ENCODE data around the gene RECQL. TPM values are rescaled to one million over a fixed set of nuclear protein-coding genes. Genes with fewer than 3 reads are reported as not detected.

RECQL gene
- total RNA-seq, 1 experiment from 2014 or later, result 21.3 TPM

- Histone ChIP-seq H3K36me3 (ENCODE audit: control insufficient read depth in 1 of 2, insufficient read depth in 2 of 2, low read length in 2 of 2) (no peaks in the 10 kb centered on the region), H2AFZ (ENCODE audit: low read depth, low read length, poor library complexity, severe bottlenecking) (no peak overlapping the region), H3K4me1 (ENCODE audit: control insufficient read depth in 1 of 2, insufficient read depth in 2 of 2, low read length in 2 of 2) (no peaks in the 10 kb centered on the region), H3K27ac (ENCODE audit: low read depth, low read length) (no peak overlapping the region), H3K27me3 (ENCODE audit: insufficient read depth, low read length) (no peaks in the 10 kb centered on the region), H3K4me3 (replicated peaks in 1 of 2; ENCODE audit: low read depth in 1 of 2, low read length in 2 of 2) (no peak overlapping the region), H3K79me2 (ENCODE audit: insufficient read depth, low read length) (no peaks in the 10 kb centered on the region), H3K9ac (ENCODE audit: low read length) (no peak overlapping the region), H3K9me2 (ENCODE audit: insufficient read depth) (no peaks in the 10 kb centered on the region), H3K4me2 (ENCODE audit: low read length) (no peak overlapping the region), H3K9me3 (ENCODE audit: control insufficient read depth in 1 of 2, insufficient read depth in 1 of 2, low read depth in 1 of 2, low read length in 2 of 2) (no peaks in the 10 kb centered on the region), H4K20me1 (ENCODE audit: insufficient read depth) (no peaks in the 10 kb centered on the region)
- intact Hi-C loops (cut with micrococcal nuclease), result no loop called here
- ATAC-seq (no peak), DNase-seq (ENCODE audit: low read depth, low spot score) (no peak)
- ChIA-PET POLR2A (no interaction called here), CTCF (no interaction called here), RAD21 (ENCODE audit: low non-redundant PET in 1 of 2, low total read pairs in 2 of 2, uncharacterized antibody in 2 of 2, unreplicated experiment in 2 of 2) (no interaction called here)
- TF ChIP-seq ELF1 (IDR thresholded peaks at IDR 0.05; ENCODE audit: borderline replicate concordance, low read depth), result no peak
- BruUV-seq (replicated peaks), result no TSS peak
Measured at GRCh38 chr12:21542403-21542802, 41.0 kb upstream of the RECQL start.

GRCh38 chr12:21541773-21542172 lies 40.3 kb upstream of the RECQL start:
- POLR2A ChIA-PET, result no interaction called here
- TF ChIP-seq SP1 (IDR thresholded peaks at IDR 0.05; ENCODE audit: low read depth) (no peak), CEBPB (IDR thresholded peaks at IDR 0.05; ENCODE audit: low read depth) (no peak), ELF1 (IDR thresholded peaks at IDR 0.05; ENCODE audit: borderline replicate concordance, low read depth) (no peak), RAD21 (IDR thresholded peaks at IDR 0.05; ENCODE audit: low read depth) (no peak), POLR2A (IDR thresholded peaks at IDR 0.05; ENCODE audit: borderline replicate concordance, extremely low read depth, insufficient read depth, insufficient read length) (no peak), CTCF (IDR thresholded peaks at IDR 0.05 in 2 of 3, conservative IDR thresholded peaks at IDR 0.05 in 1 of 3; ENCODE audit: borderline replicate concordance in 1 of 3, insufficient read depth in 1 of 3, low read depth in 2 of 3, low read length in 2 of 3) (no peak), EZH2phosphoT487 (IDR thresholded peaks at IDR 0.05; ENCODE audit: borderline replicate concordance) (no peak), TCF7L2 (IDR thresholded peaks at IDR 0.05; ENCODE audit: borderline replicate concordance, extremely low read depth, insufficient read depth, insufficient read length) (no peak), EZH2 (IDR thresholded peaks at IDR 0.05) (no peak), SRF (IDR thresholded peaks at IDR 0.05; ENCODE audit: low read depth) (no peak), POLR2AphosphoS5 (IDR thresholded peaks at IDR 0.05; ENCODE audit: low read depth, low read length) (no peak), MAX (IDR thresholded peaks at IDR 0.05) (no peak), ZFX (IDR thresholded peaks at IDR 0.05) (no peak), ZBTB33 (IDR thresholded peaks at IDR 0.05; ENCODE audit: extremely low read depth, insufficient replicate concordance, low read length) (no peak), CBX3 (IDR thresholded peaks at IDR 0.05; ENCODE audit: low read depth) (no peak), YY1 (IDR thresholded peaks at IDR 0.05; ENCODE audit: extremely low read depth, insufficient replicate concordance, low read depth, low read length) (no peak), SIN3A (IDR thresholded peaks at IDR 0.05; ENCODE audit: low read depth) (no peak), EGR1 (IDR thresholded peaks at IDR 0.05; ENCODE audit: low read depth) (no peak), ATF3 (IDR thresholded peaks at IDR 0.05) (no peak), FOSL1 (IDR thresholded peaks at IDR 0.05; ENCODE audit: low read depth) (no peak)

More at GRCh38 chr12:21541773-21542172, 40.3 kb upstream of the RECQL start:
- H4K20me1 ChIP-seq (ENCODE audit: insufficient read depth), result no peaks in the 10 kb centered on the region
- H3K27ac ChIP-seq (ENCODE audit: low read depth, low read length), result no peak overlapping the region
- no peak for ATAC-seq
- H3K4me2 ChIP-seq (ENCODE audit: low read length), result no peak overlapping the region
- no peaks in the 10 kb centered on the region for H3K9me3 ChIP-seq (ENCODE audit: control insufficient read depth in 1 of 2, insufficient read depth in 1 of 2, low read depth in 1 of 2, low read length in 2 of 2)
- H3K4me1 ChIP-seq (ENCODE audit: control insufficient read depth in 1 of 2, insufficient read depth in 2 of 2, low read length in 2 of 2), result no peaks in the 10 kb centered on the region
- CTCF ChIA-PET, result no interaction called here
- H2AFZ ChIP-seq (ENCODE audit: low read depth, low read length, poor library complexity, severe bottlenecking), result no peak overlapping the region
- RAD21 ChIA-PET (ENCODE audit: low non-redundant PET in 1 of 2, low total read pairs in 2 of 2, uncharacterized antibody in 2 of 2, unreplicated experiment in 2 of 2), result no interaction called here
- no peaks in the 10 kb centered on the region for H3K9me2 ChIP-seq (ENCODE audit: insufficient read depth)
- no peak for DNase-seq (ENCODE audit: low read depth, low spot score)
- H3K4me3 ChIP-seq (replicated peaks in 1 of 2; ENCODE audit: low read depth in 1 of 2, low read length in 2 of 2), result no peak overlapping the region
- no peaks in the 10 kb centered on the region for H3K36me3 ChIP-seq (ENCODE audit: control insufficient read depth in 1 of 2, insufficient read depth in 2 of 2, low read length in 2 of 2)
- H3K27me3 ChIP-seq (ENCODE audit: insufficient read depth, low read length), result no peaks in the 10 kb centered on the region
- intact Hi-C loops (cut with micrococcal nuclease), result no loop called here
- H3K9ac ChIP-seq (ENCODE audit: low read length), result no peak overlapping the region
- H3K79me2 ChIP-seq (ENCODE audit: insufficient read depth, low read length), result no peaks in the 10 kb centered on the region
- BruUV-seq (replicated peaks), result no TSS peak

Measured in HCT116 (cell line).